ENCODE data around the gene EEF2K. TPM values are rescaled to one million over a fixed set of nuclear protein-coding genes. Genes with fewer than 3 reads are reported as not detected.
A peak's percentile ranks its signal among the peaks of the same experiment; 100 is the strongest.

The EEF2K gene
- total and polyA plus RNA-seq, 2 experiments from 2014 or later: 16.1 to 26.1 TPM

GRCh38 chr16:22225060-22225459, 19.0 kb downstream of the EEF2K start:
- Histone ChIP-seq H3K27ac (no peak overlapping the region), H3K4me1 (ENCODE audit: low read depth) (peaks cover 12% of the 10 kb centered on the region), H3K4me3 (no peak overlapping the region), H3K9me3 (ENCODE audit: low read depth) (no peaks in the 10 kb centered on the region), H3K36me3 (peaks cover 3% of the 10 kb centered on the region), H3K27me3 (no peaks in the 10 kb centered on the region)
- no peak for DNase-seq (ENCODE audit: low read depth in 1 of 2, low spot score in 1 of 2)
- TF ChIP-seq, protein P1, sequence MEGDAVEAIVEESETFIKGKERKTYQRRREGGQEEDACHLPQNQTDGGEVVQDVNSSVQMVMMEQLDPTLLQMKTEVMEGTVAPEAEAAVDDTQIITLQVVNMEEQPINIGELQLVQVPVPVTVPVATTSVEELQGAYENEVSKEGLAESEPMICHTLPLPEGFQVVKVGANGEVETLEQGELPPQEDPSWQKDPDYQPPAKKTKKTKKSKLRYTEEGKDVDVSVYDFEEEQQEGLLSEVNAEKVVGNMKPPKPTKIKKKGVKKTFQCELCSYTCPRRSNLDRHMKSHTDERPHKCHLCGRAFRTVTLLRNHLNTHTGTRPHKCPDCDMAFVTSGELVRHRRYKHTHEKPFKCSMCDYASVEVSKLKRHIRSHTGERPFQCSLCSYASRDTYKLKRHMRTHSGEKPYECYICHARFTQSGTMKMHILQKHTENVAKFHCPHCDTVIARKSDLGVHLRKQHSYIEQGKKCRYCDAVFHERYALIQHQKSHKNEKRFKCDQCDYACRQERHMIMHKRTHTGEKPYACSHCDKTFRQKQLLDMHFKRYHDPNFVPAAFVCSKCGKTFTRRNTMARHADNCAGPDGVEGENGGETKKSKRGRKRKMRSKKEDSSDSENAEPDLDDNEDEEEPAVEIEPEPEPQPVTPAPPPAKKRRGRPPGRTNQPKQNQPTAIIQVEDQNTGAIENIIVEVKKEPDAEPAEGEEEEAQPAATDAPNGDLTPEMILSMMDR (IDR thresholded peaks at IDR 0.05; ENCODE audit: low read depth, low read length): no peak

GRCh38 chr16:22229889-22230288, 23.8 kb downstream of the EEF2K start:
- peaks cover 3% of the 10 kb centered on the region for H3K36me3 ChIP-seq

GRCh38 chr16:22232277-22233036, 26.4 kb downstream of the EEF2K start:
- Histone ChIP-seq H3K27ac (peak overlapping the region; percentile 69), H3K36me3 (no peaks in the 10 kb centered on the region), H3K4me3 (no peak overlapping the region), H3K4me1 (ENCODE audit: low read depth) (peaks cover 18% of the 10 kb centered on the region), H3K27me3 (no peaks in the 10 kb centered on the region), H3K9me3 (ENCODE audit: low read depth) (no peaks in the 10 kb centered on the region)
- TF ChIP-seq, protein P1 (IDR thresholded peaks at IDR 0.05; ENCODE audit: low read depth, low read length): no peak
- no peak for DNase-seq (ENCODE audit: low read depth in 1 of 2, low spot score in 1 of 2)

More at GRCh38 chr16:22229889-22230288, 23.8 kb downstream of the EEF2K start:
- peak overlapping the region; percentile 96 for H3K27ac ChIP-seq
- peaks cover 18% of the 10 kb centered on the region for H3K4me1 ChIP-seq (ENCODE audit: low read depth)
- H3K27me3 ChIP-seq: no peaks in the 10 kb centered on the region
- DNase-seq (ENCODE audit: low read depth in 1 of 2, low spot score in 1 of 2): peak in 1 of 2 donors; percentile 77
- no peaks in the 10 kb centered on the region for H3K9me3 ChIP-seq (ENCODE audit: low read depth)
- H3K4me3 ChIP-seq: no peak overlapping the region
- TF ChIP-seq, protein P1 (IDR thresholded peaks at IDR 0.05; ENCODE audit: low read depth, low read length): no peak

DNA sequence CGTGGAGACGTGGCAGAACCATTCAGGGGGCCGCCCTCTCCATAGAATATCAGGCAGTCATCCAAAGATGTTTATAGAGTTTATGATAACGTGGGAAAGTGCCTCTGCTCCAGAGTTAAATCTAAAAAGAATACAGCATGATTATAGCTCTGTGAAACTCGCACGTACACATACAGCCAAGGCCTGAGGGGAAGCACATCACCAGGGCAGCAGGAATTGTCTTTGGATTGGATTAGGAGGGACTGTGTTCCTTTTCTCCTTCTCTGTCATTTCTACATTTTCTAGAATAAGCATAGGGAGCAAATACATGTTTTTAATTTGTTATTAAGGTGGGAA, 26.9 kb downstream of the EEF2K start:
- H3K4me3 ChIP-seq: no peak overlapping the region
- DNase-seq (ENCODE audit: low read depth in 1 of 2, low spot score in 1 of 2): no peak
- no peaks in the 10 kb centered on the region for H3K9me3 ChIP-seq (ENCODE audit: low read depth)
- TF ChIP-seq, protein P1 (IDR thresholded peaks at IDR 0.05; ENCODE audit: low read depth, low read length): no peak
- peaks cover 18% of the 10 kb centered on the region for H3K4me1 ChIP-seq (ENCODE audit: low read depth)
- H3K27ac ChIP-seq: peak overlapping the region; percentile 69
- H3K36me3 ChIP-seq: no peaks in the 10 kb centered on the region
- H3K27me3 ChIP-seq: no peaks in the 10 kb centered on the region

DNA sequence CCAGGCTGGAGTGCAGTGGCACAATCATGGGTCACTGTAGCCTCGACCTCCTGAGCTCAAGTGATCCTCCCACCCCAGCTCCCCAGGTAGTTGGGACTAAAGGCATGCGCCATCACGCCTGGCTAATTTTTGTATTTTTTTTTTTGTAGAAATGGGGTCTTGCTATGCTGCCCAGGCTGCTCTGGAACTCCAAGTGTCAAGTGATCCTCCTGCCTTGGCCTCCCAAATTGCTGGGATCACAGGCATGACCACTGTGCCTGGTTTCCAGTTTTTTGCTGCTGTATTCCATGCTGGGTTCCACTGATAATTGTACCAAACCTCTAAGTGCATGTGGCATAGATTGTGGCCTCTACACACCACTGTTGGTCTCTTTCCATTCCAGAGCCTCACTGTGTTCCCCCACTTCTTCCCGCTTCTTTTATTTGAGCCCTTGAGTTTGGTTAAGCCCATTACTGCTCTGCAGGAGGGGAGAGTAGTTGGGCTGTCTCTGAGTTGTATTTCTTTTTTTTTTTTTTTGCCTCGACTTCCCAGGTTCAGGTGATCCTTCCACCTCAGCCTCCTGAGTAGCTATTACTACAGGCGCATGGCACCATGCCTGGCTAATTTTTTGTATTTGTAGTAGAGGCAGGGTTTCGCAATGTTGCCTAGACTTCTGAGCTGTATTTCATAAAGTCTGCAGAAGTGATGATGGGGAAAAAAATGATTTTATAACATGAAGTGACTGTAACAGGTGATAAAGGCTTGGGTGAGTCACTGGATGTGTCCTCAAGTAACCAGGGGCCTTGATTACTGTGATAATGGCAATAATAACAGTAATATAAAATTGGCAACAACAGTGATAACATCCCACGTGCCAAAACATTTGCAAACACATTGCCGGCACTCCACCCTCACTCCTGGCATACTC, 30.0 kb downstream of the EEF2K start:
- Histone ChIP-seq H3K9me3 (ENCODE audit: low read depth) (no peaks in the 10 kb centered on the region), H3K27me3 (no peaks in the 10 kb centered on the region), H3K4me1 (ENCODE audit: low read depth) (peaks cover 7% of the 10 kb centered on the region), H3K4me3 (no peak overlapping the region), H3K36me3 (no peaks in the 10 kb centered on the region), H3K27ac (no peak overlapping the region)
- peak in 1 of 2 donors; percentile 48 for DNase-seq (ENCODE audit: low read depth in 1 of 2, low spot score in 1 of 2)
- TF ChIP-seq, protein P1 (IDR thresholded peaks at IDR 0.05; ENCODE audit: low read depth, low read length): no peak

Data from cardiac muscle cell (in vitro differentiated cells and primary cell).